Stimulated activated CD4-positive, alpha-beta T cell treated with anti-CD3 and anti-CD28 coated beads, TNF-alpha, amount 100 ng/mL, for 4 hours (primary cell): ENCODE measurements around the gene CPLX3.
A peak's percentile ranks its signal among the peaks of the same experiment; 100 is the strongest.

ENCODE experiments used
- DNase-seq, 3 experiments: peaks; one replicate each; pipeline ENCODE4 v3.0.0-alpha.2; 2020; ENCODE audit warnings: low read depth in 3 of 3

CPLX3 gene

DNA sequence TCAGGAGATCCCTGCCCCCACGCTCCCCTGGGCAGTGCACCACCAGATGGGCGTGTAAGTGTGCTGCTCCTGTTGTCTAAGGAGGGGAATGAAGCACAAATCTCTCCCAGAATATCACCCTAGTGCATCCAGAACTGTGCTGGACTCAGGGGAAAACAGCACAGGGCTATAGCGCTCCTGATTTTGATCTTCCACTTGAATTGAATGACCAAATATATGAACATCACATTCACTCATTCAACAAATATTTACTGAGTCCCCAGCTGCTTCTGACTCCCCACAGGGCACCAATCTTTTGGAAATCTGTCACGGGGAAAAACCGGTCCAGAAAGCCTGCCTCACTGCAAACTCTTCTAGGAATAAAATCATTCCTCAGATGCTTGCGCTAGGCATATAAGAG is 2.4 kb downstream of the CPLX3 start:
- DNase-seq: no peak

DNA sequence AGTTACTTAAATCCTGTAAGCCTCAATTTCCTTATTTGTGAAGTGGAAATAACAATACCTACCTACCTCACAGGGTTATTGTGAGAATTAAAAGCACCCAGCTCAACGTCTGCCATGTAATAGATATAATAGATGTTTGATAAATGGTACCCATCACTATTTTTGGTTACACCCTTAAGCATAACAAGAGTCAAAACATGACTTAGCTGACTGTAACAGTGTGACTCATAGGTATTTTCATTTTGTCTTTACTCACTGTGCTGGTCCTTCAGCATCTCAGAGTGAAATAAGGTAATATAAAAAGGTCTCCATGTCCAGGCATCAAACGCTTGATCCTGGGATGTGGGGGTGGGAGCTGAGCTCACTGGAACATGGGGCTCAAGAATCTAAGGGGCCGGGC is 3.1 kb downstream of the CPLX3 start:
- no peak for DNase-seq

DNA sequence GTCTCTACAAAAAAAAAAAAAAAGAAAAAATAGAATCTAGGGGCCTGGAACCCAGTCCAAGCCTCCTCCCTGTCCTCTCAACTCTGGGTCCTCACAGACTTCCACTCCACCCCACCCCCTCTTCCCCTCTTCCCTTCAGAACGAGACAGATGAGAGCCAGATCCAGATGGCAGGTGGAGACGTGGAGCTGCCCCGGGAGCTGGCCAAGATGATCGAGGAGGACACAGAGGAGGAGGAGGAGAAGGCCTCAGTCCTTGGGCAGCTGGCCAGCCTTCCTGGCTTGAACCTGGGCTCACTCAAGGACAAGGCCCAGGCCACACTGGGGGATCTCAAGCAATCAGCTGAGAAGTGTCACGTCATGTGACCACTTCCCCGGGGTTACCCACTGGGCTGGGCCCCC is 3.6 kb downstream of the CPLX3 start:
- no peak for DNase-seq

DNA sequence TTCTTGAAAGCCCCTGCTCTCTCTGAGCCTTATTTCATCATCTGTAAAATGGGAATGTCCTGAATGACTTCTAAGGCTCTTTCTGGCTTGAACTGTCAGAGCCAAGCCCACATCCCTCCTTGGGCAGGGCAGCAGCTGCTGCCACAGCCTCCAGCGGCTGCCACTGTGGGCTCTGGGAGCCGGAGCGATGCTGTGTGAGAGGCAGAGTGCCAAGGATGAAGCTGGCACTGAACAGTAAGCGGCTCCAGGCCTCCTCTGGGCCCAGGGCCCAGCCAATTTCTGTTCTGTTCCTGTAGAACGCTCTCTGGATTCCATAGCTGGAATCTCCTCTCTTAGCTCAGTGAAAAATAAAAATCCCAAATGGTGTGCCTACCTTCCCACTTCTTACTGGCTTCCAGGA is 4.4 kb downstream of the CPLX3 start:
- DNase-seq: no peak

DNA sequence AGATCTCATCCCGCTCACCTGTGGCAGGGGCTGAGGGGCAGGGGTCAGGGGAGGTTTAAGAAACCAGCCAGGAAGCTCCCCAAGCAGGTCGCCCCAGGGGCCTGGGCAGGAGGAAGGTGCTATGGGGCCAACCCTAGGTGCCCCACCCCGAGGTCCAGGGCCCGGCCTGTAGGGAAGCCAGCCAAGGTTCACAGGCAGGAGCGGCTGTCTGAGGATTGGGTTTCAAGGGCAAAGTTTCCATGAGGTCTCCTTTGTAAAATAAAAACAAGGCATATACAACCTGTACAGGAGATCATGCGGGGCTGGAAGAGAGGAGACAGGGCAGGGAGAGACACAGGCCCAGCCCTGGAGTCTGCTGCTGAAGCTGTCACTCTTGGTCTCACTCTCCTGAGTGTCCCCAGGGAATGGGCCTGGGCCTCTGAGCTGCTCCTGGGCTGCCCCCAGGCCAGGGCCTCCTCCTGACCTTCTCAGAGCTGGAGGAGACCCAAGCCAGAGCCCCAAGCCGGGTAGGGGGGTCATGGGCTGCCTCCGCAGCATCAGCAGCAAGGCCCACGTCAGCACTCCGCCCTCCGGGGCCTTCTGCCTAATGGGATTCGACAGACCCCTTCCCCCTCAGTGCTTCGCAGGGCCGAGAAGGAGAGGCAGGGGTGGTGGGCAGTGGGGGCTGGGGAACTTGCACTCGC is 5.5 kb downstream of the CPLX3 start:
- DNase-seq: no peak

DNA sequence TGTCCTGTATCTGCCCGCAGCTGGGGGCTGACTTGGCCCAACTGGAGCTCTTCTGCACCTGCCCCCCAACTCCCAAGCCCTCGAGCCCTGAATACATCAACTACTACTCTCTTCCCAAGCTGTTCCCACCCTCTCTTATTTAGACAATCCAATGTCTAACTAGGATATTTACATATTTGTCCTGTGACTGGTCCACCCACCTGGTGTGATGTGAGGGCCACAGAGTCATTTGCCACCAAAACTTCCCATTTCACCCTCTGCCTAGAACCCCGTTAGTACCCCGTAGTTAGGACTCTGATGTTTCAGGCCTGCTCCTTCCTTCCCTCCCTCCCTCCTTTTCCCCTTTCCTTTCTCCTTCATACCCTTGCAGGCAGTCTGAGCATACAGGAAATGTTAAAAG is 6.4 kb downstream of the CPLX3 start:
- DNase-seq: no peak

DNA sequence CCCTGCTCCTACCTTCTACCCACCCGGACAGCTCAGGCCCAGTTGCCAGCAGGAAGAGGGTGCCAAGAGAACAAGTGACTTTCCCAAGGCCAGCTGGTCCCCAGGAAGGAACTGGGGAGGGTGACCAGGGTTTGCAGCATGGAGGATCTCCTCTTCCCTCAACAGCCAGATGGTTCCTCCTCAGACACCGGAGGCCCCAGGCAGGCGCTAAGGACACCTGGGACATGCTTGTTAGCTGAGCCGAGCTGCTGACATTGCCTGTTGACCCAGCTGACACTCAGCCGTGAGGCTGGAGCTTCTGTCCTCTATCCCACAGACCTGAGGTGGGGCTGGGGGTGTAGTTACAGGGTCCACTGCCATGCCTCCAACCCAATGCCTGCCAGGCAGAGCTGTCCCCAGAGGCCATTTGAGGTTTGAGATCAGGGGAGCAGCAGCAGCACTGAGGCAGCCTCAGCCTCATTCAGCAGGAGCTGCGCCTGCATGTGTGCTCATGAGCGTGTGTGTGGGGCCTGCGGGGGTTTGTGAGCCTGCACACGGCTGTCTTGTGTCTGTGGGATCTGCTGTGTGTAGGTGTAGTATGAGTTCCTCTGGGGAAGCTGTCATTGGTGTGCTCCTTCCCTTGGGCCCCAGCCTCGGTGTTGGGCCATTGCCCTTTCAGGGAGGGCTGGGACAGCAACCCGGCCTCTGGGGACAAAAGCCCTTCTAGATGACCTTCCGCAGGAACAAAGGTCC is 7.1 kb downstream of the CPLX3 start:
- no peak for DNase-seq

DNA sequence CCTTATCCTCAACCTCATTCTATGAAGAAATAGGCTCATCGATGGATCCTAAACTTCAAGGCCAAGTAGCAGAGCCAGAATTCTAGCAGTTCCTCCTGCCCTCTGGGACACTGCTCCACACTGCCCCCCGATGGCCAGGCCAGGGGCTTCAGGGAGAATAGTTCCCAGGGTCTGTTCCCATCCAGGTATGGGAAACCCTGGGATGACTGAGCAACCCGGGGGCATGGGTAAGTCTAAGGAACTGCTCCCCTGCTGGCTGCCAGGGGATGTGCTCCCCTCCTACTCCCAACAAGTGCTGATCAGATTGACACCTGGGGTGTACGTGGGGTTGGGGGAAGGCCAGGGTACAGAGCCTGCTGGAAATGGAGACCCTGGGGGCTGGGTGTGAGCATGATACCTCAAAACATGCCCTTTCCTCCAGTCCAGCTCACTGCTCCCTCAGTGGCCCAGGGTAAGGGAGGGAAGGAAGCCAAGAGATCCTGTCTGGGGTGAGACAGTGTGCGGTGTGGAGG is 8.9 kb downstream of the CPLX3 start:
- DNase-seq: no peak

DNA sequence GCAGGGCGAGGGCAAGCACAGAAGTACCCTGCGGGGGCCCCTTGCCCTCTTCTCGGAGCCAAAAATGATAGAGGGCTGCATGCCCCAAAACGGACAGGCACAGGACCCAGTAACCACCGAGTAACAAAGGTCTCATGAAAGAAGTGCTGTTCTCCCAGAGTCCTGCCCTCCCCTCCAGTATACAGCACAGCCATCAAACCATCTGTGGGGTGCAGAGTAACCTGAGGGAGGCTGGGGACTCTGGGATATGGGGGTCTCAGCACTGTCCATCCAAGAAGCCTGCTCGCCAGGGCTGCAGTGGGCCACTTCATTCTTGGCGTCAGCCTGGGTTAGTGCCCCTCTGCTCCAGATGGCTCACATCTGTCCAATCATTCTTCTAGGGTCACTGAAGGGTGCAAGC is 10.4 kb downstream of the CPLX3 start:
- no peak for DNase-seq

DNA sequence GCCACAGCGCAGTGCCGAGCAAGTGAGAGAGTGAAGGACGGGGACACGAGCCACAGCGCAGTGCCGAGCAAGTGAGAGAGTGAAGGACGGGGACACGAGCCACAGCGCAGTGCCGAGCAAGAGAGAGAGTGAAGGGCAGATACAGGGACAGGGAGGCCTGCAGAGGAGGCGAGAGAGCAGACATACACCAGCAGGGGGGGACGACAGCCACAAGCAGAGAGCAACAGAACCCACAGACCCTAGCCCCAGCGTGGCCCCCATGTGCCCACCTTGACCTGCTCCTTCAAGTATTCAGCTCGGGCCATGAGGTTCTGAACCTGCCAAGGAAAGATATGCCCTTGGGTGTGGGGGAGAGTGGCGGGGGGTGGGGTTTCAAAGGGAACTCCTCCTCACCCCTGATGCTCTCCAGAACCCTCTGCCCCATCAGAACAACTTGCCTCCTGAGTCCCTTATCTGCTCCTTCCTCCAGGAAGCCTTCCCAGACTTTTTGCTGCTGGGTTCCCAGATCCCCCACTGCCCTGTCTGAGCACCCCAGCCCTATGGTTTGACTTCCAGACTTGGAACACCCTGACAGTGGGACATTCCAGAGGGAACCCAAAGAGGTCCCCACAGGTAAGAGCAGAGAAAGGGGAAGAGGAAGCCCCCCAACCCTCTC is 11.2 kb downstream of the CPLX3 start:
- no peak for DNase-seq

DNA sequence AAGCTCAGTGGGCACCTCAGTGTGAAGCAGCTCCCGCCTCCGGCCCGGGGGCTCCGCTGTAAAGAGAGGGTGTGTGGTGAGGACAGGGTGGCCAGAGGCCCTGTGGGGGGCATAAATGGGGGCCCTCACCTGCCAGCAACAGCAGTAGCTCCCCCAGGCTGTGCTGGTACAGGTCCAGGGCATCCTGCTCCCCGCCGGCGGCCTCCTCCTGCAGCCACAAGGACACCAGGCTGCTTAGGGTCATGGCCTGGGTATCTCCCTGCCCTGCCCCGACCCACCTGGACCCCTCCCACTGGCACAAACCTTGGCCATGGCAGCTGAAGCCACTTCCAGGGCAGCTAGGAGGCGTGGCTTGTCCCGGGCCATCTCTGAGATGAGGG is 11.7 kb downstream of the CPLX3 start:
- DNase-seq: no peak

DNA sequence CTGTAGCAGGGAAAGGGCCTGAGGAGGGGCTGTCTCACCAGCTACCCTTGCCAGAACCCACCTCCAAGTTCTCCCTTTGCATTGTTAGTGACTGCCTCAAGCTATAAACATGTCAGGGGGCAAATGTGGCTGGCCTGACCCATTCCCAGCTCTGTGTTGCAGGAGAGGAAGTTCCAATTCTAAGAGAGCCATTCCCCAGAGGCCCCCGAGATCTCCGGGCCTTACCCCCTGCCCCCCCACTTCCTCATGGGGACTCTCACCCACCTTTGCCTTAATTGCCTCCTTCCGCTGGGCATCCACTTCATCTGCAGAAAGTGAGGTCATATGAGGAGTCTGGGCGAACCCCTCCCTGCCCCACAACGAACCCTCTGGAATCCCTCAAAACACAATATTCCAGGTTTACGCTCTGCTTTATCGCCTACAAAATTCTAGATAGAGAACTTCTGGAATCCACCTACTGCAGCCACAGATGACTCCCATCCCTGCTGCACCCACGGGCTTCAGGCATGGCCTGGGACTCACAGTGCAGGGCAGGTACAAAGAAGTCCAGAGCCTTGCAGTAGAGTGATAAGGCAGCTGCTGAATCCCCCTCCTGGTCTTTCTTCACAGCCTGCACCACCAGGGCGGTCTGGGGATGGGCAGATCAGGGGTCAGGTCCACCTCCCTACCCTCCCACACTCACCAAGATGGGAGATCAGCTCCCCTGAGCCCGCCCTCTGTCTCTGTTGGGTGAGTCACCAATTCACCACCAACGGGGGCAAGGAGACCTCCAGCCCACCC is 12.5 kb downstream of the CPLX3 start:
- DNase-seq: no peak

DNA sequence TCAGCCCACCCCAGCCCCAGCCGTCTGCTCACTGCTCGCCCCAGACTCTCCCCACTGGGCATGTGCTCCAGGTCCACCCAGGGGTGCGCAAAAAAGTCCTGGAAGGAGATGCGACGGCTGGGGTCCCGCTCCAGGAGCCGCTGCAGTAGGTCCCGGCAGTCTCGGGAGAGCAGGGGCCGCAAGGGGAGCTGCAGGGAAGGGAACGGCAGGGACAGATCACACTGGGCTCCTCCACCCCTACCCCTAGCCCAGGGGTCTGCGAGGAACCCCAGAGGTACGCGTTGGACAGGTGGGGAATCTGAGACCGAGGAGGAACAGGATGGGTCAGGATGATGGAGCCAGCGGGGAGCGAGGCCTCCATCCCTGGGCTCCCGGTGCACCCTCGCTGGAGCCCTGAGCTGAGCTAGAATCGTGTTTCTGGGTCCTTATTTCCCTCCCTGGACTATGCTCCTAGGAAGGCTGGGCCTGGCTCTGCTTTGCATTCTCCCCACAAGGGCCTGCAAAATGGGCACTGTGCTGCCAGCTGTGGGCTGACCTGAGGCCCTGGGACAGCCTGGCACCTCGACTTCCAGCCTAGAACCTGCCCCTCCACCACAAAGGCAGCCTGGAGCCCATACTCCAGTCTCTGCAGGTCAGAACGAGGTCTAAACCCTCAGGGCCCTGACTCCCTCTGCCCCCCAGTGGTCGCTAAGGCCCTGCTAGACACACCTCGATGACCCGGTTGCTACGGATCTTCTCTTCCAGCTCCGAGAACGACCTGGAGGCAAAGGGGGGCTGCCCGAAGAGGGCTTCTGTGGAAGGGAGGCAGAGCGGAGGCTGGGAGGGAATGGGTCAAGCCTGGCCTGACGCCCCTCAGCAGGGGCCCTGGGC is 13.3 kb downstream of the CPLX3 start:
- no peak for DNase-seq

DNA sequence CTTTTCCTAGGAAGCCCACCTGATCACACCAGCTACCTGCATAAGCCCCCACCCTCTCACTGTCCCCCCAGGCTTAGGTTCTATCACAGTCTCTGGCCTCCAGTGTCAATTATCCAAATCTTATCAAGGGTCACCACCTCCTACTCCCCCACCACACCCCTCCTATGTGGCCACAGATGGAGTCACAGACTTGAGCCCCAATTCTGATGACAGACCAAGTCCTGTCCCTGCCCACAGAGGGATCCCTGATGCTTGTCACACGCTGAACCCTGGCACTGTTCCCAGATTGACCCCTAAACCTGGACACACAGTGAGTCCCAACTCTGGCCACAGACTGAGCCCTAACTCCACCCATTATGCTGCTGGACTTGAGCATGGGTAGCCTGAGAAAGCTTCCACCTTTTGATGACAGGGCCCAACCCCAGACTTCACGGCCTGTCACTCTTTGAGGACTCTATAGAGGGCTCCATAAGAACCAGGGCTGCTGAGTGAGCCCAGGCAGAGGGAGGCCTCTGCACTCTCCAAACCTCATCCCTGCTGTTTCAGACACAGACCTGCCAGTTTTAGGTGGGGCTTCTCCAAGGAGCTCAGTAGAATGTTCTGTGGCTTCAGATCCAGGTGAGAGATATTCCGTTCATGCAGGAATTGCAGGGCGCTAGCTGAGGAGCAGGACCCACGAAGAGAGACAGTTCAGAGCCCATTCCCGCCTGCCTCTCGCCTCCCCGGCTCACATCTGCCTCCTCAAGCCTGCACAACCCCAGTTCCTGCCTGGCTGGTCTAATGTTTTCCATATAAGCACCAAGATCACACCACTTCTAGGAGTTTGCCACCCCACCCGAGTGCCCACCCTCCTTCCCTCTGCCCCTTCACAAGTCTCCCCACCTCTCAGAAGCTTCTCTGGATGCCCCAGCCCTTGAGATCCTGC is 14.7 kb downstream of the CPLX3 start:
- DNase-seq: no peak

DNA sequence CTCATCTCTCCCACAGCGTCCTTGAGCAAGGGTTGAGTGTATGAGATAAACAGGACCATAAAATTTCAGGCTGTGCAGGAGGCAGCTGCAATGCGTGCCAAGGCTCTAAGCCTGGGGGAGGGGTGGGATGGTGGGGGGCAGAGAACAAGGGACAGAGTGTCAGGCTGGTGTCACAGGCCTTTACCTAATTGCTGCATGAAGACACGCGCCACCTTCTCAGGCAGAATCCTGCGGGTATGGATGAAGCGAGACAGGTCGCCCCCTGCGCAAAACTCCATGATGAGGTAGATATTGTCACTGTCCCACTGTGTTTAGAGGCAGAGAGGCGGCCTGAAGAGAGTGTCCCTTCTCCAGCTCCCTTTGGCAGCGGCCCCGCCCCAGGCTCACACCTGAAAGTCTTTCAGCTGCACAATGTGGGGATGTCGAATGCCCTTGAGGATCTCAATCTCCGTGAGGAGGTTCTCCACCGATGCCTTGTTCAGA is 15.5 kb downstream of the CPLX3 start:
- DNase-seq: no peak

DNA sequence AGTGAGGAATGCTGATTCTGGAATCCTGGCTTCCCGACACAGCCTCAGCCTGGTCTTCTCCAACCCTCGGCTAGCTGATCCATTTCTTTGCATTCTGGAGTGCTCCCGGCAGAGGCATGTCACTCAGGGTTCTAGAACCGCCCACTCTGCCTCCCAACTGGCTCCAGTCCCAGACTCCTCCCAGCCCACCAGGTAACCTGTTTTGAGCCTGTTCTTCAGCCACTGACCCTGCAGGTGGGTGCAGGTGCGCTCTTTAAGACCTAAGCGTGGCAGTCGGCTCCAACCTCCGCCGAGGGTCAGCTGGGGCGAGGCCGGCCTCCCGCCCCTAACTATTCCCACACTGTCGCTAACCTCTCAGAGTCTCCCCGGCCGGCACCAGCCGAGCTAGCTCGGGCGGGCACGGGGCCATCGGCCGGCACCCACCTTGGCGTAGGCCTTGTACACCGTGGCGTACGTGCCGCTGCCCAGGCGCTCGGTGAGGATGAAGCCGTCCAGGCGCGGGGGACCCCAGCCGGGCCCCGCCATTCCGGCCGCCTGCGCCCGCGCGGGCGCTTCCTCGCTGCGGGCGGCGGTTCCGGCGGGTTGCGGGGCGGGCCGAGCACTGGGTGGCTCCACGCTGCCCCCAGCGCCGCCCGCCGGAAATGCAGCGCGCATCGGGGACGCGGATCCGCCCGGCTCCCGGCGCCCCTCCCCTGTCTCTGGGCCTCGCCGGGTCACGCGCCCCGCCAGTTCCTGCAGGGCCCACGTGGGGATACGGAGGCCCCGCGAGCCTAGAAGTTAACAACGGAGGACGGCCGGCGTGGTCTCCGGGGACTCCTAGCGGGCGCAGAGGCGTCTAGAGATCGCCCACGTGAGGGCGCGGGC is 16.4 kb downstream of the CPLX3 start, which contains the start of gene ULK3:
ULK3 (minus strand) TSS at position 576 of the 864 bp plus-strand sequence; CDS start at position 525, 51 bp downstream.
- peak; percentile 85 to 90 (median 87) for DNase-seq

DNA sequence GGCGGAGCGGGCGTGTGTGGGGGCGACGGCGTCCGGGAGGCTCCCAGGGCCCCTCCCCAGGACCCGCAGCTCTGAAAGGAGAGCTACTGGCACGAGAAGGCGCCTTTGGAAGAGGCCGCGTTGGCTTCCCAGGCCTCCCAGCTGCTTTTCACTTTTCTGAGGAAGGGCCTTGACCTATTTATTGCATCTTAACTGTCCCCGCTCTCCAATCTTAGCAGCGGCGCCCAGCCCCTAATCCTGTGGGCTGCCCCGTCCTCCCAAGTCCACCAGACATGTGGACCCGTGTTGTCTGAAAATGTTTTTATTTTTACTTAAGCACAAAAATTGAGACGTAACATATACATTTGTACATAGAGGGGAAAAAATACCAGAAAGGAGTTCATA is 17.0 kb downstream of the CPLX3 start:
- no peak for DNase-seq

DNA sequence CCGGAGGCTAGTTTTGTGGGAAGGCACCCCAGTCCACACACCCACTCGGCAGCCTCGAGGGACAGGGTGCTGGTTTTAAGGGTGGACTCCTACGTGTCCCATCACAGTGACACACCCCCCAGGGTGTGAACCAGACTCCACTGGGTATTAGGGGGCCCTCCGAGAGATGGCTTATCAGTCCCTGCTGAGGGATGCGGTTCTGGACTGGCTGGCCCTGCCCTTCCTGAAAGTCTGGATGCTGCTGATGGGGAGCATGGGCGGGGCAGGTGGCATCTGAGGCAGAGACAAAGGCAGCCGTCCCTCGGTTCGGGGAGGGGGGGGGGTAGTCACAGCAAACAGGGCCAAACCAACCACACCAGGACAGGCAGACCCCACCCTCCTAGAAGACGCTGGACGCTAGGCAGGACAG is 17.5 kb downstream of the CPLX3 start:
- DNase-seq: no peak
